PC-3 (cell line): Measurements from ENCODE around the gene DEFB119.
"Not testable (repeated sequence)": the region's sequence is repeated elsewhere in the genome, so short reads cannot be mapped to it uniquely, and the experiment has no call there.

Experiments used
- CTCF ChIP-seq: fragments of 300-600 bp; sonication (generic); conservative IDR thresholded peaks from 2 replicates; pipeline ENCODE4 v1.5.1; 2017; ENCODE audit warnings: antibody characterized with exemption, low read depth, mild to moderate bottlenecking, low read length
- EZH2 ChIP-seq: fragments of 300-600 bp; sonication (generic); IDR thresholded peaks from one replicate; pipeline ENCODE4 v1.6.1; 2017; ENCODE audit warnings: antibody characterized with exemption, mild to moderate bottlenecking, low read length; ENCODE audit not compliant: unreplicated experiment
- EZH2phosphoT487 ChIP-seq: fragments of 300-600 bp; sonication (generic); IDR thresholded peaks from 2 replicates; pipeline ENCODE4 v1.6.1; 2018; ENCODE audit warnings: mild to moderate bottlenecking, antibody characterized with exemption, low read length, borderline replicate concordance

GRCh38 chr20:31364272-31364671 is 26.1 kb downstream of the DEFB119 start:
- TF ChIP-seq EZH2, CTCF, EZH2phosphoT487: not testable (repeated sequence)
